NCI-H1048 (cell line): ENCODE results near the gene PPP4R3B.
"Not testable (repeated sequence)": the region's sequence is repeated elsewhere in the genome, so short reads cannot be mapped to it uniquely, and the experiment has no call there.

Experiments used
- DNase-seq: peaks from one replicate; lab custom pipeline; 2025; lab: John Stamatoyannopoulos, UW

Gene PPP4R3B

DNA sequence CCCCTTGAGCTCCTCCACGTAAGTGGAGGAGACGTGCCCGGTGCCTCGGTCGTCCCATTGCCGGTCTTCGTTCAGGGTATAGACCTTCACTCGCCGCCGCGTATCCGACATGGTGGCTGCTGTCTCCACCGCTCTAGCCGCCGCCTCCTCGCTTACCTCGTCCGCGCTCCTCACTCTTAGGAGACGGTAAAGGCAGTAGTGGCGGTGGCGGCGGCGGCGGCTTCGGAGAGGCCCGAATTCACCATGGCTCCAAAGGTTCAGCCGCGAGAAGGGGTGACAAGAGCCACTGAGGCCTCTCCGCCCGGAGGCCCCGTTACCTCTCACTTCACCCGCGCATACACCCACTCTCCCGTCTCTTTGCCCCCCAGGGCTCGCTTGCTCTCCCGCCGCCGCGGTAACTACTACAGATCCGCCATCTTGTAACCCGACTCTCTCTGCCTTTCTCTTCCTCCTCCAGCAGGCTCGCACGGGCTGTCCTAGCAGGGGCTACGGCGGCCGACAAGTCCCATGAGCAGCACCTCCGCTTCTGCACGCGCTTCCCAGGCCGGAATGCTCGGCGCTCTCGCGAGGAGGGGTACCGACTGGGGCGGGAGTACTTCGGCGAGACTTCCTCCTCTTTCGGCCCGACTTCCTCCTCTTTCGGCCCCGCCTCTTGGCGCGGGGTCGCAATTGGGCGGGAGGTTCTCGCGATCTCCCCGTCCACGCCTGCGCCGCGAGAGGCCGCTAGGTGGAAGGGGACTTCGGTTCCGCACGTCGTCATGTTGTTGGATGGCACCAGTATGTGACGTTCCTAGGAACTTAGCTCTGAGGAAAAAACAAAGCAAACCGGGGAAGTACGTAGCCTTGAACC lies at the start of gene PPP4R3B:
TSS of gene PPP4R3B (minus strand) at position 448 of the 850 bp plus-strand sequence. CDS start at position 111, 337 bp downstream.
- peak; percentile 97 for DNase-seq

DNA sequence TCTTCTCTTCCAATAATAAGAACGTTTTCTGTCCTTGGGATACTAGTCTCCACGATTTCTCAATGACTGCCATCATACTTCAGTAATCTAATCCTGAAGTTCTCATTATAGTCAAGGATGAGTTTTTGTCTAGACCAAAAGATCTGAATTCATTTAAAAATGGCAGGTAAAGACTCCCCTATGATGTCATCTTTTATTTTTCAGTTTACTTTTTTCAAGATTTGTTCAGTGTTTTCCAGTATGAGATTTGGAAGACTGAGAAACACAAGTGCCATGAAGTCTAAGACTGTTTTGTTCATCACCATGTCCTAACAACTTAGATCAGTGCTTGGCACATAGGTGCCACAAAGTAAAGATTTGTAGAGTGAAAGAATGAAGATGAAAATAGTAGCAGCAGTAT lies 35.8 kb upstream of the PPP4R3B start:
- no peak for DNase-seq

- no peak for DNase-seq
Observed at GRCh38 chr2:55649211-55649610, 31.8 kb upstream of the PPP4R3B start.

- DNase-seq: no peak
Observed at GRCh38 chr2:55636831-55637230, 19.4 kb upstream of the PPP4R3B start.

DNA sequence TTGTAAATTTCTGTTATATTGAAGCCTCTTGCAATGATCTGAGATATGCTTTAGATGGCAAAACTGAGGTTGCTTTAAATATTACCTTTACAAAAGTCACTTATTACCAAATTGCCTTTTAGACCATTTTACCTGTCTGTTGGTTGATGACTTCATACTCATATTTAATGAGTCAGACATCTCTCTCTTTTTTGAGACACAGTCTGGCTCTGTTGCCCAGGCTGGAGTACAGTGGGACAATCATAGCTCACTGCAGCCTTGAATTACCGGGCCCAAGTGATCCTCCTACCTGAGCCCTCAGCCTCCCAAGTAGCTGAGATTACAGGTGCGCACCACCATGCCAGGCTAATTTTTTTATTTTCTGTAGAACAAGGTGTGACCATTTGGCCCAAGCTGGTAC lies 11.5 kb upstream of the PPP4R3B start:
- DNase-seq: no peak

- DNase-seq: no peak
Observed at GRCh38 chr2:55627915-55628314, 10.5 kb upstream of the PPP4R3B start.

DNA sequence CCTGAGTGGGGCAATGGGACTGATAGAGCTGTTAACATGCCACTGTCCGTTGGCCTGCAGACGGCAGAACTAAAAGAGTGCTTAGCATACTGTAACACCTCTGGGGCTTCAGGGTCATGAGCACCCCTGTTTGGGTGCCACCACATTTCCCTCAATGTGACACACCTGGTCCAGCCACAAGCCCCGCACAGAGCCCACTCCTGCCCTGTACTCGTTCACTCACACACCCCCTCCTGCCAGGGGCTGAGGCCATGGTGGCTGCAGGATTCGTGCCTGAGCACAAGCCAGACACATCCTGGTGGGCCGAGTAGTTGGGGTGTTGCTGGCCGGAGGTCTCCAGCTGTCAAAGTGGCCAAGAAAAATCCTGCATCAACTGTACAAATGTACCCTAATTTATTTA lies 4.4 kb upstream of the PPP4R3B start:
- DNase-seq: no peak

DNA sequence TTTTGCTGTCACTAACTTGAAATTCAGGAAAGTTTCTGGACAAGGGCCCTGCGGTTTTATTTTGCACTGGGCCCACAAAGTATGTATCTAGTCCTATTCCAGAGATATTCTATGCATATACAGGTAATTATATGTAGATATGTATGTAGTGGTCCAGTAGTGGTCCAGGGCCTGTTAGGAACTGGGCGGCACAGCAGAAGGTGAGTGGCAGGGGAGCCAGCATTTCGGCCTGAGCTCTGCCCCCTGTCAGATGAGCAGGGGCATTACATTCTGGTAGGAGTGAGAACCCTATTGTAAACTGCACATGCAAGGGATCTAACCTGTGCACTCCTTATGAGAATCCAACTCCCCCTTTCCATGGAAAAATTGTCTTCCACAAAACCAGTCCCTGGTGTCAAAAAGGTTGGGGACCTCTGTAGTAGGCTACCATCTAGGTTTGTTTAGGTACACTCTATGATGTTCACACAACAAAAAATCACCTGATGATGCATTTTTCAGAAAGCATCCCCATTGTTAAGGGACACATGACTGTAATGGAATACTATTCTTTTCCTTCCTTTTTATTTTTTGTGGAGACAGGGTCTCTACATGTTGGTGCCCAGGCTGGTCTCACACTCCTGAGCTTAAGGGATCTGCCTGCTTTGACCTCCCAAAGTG lies 2.8 kb upstream of the PPP4R3B start:
- no peak for DNase-seq

DNA sequence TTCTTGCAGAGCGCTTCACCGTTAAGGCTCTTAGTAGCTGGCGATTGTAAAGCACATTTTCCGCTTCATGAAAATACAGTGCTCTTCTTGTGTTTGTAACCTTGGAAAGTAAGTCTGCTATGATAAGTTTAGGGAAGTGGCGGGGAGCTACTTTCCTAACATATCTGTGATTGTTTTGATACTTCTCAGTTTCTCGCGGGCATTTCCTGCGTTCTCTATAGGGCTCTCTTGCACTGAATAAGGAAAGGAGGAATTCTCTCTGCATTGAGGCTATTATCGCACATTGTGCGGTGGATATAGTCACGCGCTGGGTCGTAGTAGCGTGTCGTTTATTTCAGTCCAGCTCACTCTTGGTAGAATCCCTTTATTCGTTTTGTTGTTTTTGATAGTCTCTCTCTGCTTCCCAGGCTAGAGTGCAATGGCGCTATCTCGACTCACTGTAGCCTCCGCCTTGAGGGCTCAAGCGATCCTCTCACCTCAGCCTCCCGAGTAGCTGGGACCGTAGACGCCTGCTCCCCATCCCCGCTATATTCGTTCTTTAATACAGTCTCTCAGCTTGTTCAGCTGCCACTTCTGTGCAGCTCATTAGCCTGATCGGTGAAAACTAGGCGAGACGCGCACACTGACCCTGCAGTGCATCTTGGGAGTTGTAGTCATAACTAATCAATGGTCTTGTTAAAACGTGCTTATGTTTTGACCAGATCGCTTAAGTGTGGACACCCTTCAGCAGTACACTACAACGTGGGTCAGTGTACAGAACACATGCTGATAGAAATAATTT lies 1.0 kb upstream of the PPP4R3B start:
- peak; percentile 3 for DNase-seq

GRCh38 chr2:55618025-55618274 lies 528 bp upstream of the PPP4R3B start:
- no peak for DNase-seq

- no peak for DNase-seq
Observed at GRCh38 chr2:55616551-55617174, 759 bp downstream of the PPP4R3B start.

- DNase-seq: no peak
Observed at GRCh38 chr2:55611997-55612396, 5.4 kb downstream of the PPP4R3B start.

DNA sequence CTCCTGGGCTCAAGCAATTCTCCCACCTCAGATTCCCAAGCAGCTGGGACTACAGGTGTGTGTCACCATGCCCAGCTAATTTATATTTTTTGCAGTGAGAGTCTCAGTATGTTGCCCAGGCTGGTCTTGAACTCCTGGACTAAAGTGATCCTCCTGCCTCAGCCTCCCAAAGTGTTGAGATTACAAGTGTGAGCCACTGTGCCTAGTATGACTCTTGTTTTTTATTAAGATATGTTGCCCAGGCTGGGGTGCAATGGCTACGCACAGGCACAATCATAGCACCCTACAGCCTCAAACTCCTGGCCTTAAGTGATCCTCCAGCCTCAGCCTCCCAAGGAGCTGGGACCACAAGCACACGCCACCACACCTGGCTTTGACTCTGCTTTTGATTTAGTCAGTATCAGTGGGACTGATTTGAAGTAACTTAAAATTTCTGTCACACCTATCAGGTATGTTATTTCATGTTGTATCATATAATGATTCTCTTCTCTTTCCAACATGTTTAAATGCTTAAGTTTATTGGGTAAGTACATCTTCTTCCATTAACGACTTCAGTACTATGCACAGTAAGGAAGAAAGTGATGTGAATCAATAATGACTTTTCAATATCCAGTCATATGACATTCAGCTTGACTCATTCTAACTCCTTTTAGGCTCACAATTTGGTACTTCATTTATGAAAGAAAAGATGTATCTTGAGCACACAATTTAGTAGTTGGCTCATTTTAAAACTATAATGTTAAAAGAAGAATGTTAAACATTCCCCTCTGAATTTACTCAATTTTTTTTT lies 6.3 kb downstream of the PPP4R3B start:
- no peak for DNase-seq

DNA sequence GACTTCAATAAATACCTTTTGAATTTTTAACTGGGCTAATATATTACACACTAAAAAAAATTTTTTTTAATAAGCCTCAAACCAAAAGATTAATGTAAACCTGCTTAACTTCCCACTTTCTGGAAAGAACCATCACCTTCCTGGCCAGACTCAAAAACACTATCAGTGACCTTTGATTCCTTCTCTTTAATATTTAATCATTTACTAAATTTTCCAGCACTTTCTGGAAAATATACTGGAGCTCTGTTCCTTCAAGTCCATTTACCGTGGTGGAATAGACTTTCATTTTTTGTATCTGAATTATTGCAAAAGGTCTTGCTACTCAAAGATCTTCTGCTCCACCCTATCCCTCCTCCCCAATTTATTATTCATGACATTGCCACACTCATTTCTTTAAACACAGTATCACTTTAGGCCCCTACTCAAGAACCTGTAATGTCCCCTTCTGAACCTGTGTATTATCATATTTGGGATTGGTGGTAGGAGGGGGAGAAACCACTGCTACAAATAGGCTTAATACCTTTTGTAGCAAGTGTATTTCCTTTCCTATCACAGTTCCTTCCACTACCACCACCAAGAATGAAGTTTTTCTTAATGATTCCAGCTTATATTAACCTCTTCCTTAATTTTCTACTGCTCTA lies 7.4 kb downstream of the PPP4R3B start:
- no peak for DNase-seq

DNA sequence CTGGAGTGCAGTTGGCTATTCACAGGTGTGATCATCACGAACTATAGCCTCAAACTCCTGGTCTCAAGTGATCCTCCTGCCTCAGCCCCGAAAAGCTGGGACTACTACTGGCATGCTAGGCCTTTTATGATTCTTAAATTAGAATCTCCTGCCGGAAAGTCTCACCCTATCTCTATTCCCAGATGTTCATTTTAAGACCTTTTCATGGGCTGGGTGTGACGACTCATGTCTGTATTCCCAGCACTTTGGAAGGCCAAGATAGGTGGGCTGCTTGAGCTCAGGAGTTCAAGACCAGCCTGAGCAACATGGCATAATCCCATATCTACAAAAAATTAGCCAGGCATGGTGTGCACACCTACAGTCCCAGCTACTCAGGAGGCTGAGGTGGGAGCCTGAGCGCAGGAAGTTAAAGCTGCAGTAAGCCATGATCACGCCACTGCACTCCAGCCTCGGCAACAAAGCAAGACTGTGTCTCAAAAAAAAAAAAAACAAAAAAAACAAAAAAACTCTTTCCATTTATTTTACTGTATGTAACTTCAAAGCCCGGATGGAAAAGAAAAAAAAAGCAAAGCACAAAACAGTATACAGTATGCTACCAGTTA lies 8.1 kb downstream of the PPP4R3B start:
- DNase-seq: no peak

DNA sequence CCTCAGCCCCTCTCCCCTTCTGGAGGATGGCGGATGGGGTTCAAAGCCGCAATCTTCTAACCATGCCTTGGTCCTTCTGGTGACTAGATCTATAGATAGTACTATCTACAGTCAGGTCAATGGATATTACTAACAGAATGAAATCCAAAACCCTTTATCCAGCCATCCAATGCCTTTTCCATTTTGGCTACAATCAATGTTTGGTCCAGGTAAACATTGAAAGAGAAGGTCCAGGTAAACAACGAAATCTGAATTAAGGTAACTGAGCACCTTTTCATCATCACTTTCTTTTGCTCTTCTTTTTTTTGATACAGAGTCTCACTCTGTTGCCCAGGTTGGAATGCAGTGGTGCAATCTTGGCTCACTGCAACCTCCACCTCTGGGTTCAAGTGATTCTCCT lies 9.7 kb downstream of the PPP4R3B start:
- DNase-seq: no peak

DNA sequence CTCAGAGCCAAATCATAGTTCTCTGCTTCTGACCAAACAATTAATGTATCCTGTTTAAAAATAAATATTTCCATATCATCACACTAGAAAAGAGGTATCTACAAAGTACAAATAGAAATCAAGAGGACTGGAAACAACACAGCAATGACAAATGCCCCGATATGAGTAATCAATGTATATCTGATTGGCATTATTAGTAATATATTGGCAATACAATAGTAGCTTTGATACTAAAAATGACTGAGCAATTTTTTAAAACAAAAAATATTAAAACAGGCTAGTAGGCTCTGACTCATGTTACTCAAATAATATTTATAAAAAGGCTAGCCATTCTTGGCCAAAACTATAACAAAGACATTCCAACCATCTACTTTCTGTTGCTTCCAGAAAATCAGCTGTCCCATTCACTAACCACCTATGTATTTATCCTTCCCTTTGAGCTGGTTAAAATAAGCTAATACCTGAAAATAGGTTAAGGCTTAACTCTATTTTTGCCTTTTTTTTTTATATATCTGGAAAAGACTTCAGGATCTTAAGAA lies 13.3 kb downstream of the PPP4R3B start:
- no peak for DNase-seq

DNA sequence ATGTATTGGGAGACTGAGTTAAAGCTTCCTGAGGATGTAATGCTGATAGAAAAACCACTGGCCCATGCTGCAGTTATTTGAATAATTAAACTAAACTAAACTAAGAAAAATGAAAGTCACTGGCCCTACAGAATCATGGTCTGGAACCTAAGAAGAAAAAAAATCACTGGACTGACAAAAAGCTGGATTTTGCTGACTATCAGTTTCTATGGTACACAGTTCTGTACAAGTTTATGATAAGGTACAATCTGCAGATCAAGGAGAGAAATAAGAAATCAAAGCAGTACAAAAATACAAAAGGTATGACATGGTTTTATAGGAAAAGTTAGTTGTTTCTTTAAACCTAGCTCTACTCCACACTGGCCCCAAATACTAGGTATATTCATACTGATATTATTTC lies 15.6 kb downstream of the PPP4R3B start:
- DNase-seq: no peak

- DNase-seq: no peak
Observed at GRCh38 chr2:55598056-55598795, 19.2 kb downstream of the PPP4R3B start.

- DNase-seq: not testable (repeated sequence)
Observed at GRCh38 chr2:55596795-55597194, 20.6 kb downstream of the PPP4R3B start.
